Neural cell (in vitro differentiated cells): ENCODE data around the gene F11R. TPM values are rescaled to one million over a fixed set of nuclear protein-coding genes. Genes with fewer than 3 reads are reported as not detected.

Source experiments
- H2AFZ ChIP-seq: fragments of 200-600, 300-800 bp; sonication (generic), shearing (Covaris generic); 2 replicates; pipeline ENCODE4 v1.6.0; 2014; ENCODE audit warnings: low read depth, mild to moderate bottlenecking, antibody characterized with exemption, low read length, moderate library complexity
- H3F3A ChIP-seq: fragments of 200-600 bp; shearing (Covaris generic); 2 replicates; pipeline ENCODE4 v1.6.1; 2016; ENCODE audit warnings: mild to moderate bottlenecking, moderate library complexity, mixed read lengths, antibody characterized with exemption, low read length; ENCODE audit not compliant: insufficient read depth, poor library complexity, severe bottlenecking
- H3K27ac ChIP-seq: fragments of 200-600, 300-800 bp; sonication (generic), shearing (Covaris generic); 2 replicates; pipeline ENCODE4 v1.5.1; 2014; ENCODE audit warnings: mild to moderate bottlenecking, low read length, moderate library complexity
- H3K27me3 ChIP-seq: fragments of 300-800, 200-600 bp; sonication (generic), shearing (Covaris generic); 2 replicates; pipeline ENCODE4 v1.6.0; 2014; ENCODE audit warnings: mild to moderate bottlenecking, low read depth, low read length, moderate library complexity; ENCODE audit not compliant: insufficient read depth
- H3K36me3 ChIP-seq: fragments of 300-800, 200-600 bp; sonication (generic), shearing (Covaris generic); 2 replicates; pipeline ENCODE4 v1.5.1; 2014; ENCODE audit warnings: mild to moderate bottlenecking, antibody characterized with exemption, low read length, moderate library complexity; ENCODE audit not compliant: insufficient read depth
- H3K4me2 ChIP-seq: fragments of 300-800, 200-600 bp; sonication (generic), shearing (Covaris generic); 2 replicates; pipeline ENCODE4 v1.6.0; 2014; ENCODE audit warnings: mild to moderate bottlenecking, low read length
- H3K4me3 ChIP-seq: fragments of 300-800, 200-600 bp; sonication (generic), shearing (Covaris generic); 2 replicates; pipeline ENCODE4 v1.5.1; 2014; ENCODE audit warnings: mild to moderate bottlenecking, low read length, moderate library complexity
- H3K79me2 ChIP-seq: fragments of 200-600 bp; shearing (Covaris generic); replicated peaks from 2 replicates; pipeline ENCODE4 v1.6.0; 2014; ENCODE audit warnings: mild to moderate bottlenecking, low read length, moderate library complexity; ENCODE audit not compliant: insufficient read depth
- H3K9ac ChIP-seq: fragments of 300-800, 200-600 bp; sonication (generic), shearing (Covaris generic); 2 replicates; pipeline ENCODE4 v1.6.1; 2016; ENCODE audit warnings: mild to moderate bottlenecking, low read length, mixed read lengths
- H3K9me2 ChIP-seq: fragments of 200-600 bp; shearing (Covaris generic); 2 replicates; pipeline ENCODE4 v1.6.1; 2016; ENCODE audit warnings: mild to moderate bottlenecking, low read length, mixed read lengths; ENCODE audit not compliant: insufficient read depth
- H3K9me3 ChIP-seq: fragments of 200-600, 300-800 bp; sonication (generic), shearing (Covaris generic); 2 replicates; pipeline ENCODE4 v1.6.1; 2016; ENCODE audit warnings: mild to moderate bottlenecking, mixed run types, low read length, moderate library complexity, mixed read lengths
- H4K20me1 ChIP-seq: fragments of 200-600 bp; shearing (Covaris generic); 2 replicates; pipeline ENCODE4 v1.6.1; 2016; ENCODE audit warnings: mild to moderate bottlenecking, mixed run types; ENCODE audit not compliant: insufficient read depth
- CTCF ChIP-seq: fragments of 450-650 bp; IDR thresholded peaks from 2 replicates; pipeline ENCODE4 v1.5.1; 2014; ENCODE audit warnings: antibody characterized with exemption, mild to moderate bottlenecking, moderate library complexity; ENCODE audit not compliant: poor library complexity, severe bottlenecking
- EP300 ChIP-seq: fragments of 450-650 bp; conservative IDR thresholded peaks from 2 replicates; pipeline ENCODE4 v1.6.1; 2014; ENCODE audit warnings: antibody characterized with exemption, mild to moderate bottlenecking, moderate library complexity; ENCODE audit not compliant: poor library complexity, severe bottlenecking
- EZH2 ChIP-seq: fragments of 200-600, 300-800 bp; shearing (Covaris generic), sonication (generic); IDR thresholded peaks from 2 replicates; pipeline ENCODE4 v1.6.1; 2014; ENCODE audit warnings: antibody characterized with exemption, low read length, borderline replicate concordance, mild to moderate bottlenecking; ENCODE audit not compliant: insufficient read depth, poor library complexity, severe bottlenecking
- MXI1 ChIP-seq: fragments of 450-650 bp; conservative IDR thresholded peaks from 2 replicates; pipeline ENCODE4 v1.6.1; 2014; ENCODE audit warnings: antibody characterized with exemption, mild to moderate bottlenecking; ENCODE audit not compliant: poor library complexity, severe bottlenecking
- POLR2AphosphoS5 ChIP-seq: IDR thresholded peaks from 2 replicates; pipeline ENCODE4 v1.6.1; 2012
- RAD21 ChIP-seq: fragments of 450-650 bp; conservative IDR thresholded peaks from 2 replicates; pipeline ENCODE4 v1.6.1; 2014; ENCODE audit warnings: antibody characterized with exemption, mild to moderate bottlenecking, moderate library complexity
- REST ChIP-seq: IDR thresholded peaks from 2 replicates; pipeline ENCODE4 v1.6.1; 2012; ENCODE audit warnings: borderline replicate concordance
- SMC3 ChIP-seq: fragments of 450-650 bp; conservative IDR thresholded peaks from 2 replicates; pipeline ENCODE4 v1.6.1; 2014; ENCODE audit warnings: antibody characterized with exemption, mild to moderate bottlenecking, moderate library complexity; ENCODE audit not compliant: poor library complexity
- TAF1 ChIP-seq: IDR thresholded peaks from 2 replicates; pipeline ENCODE4 v1.6.1; 2012; ENCODE audit warnings: low read depth
- polyA plus RNA-seq: library from polyadenylated mRNA; depleted of rRNA; stranded (reverse); fragments of >200 nt; gene quantifications from 2 replicates; pipeline ENCODE4 v1.2.3, GENCODE V29; 2014

F11R gene
- polyA plus RNA-seq, 1 donor from 2014 or later: 7.3 TPM

GRCh38 chr1:160956966-160957365, 64.0 kb downstream of the F11R start:
- H3K36me3 ChIP-seq: no peaks in the 10 kb centered on the region

More at GRCh38 chr1:160956966-160957365, 64.0 kb downstream of the F11R start:
- Histone ChIP-seq H4K20me1 (no peaks in the 10 kb centered on the region), H3K79me2 (no peaks in the 10 kb centered on the region), H3K4me2 (no peak overlapping the region), H3K9me3 (no peaks in the 10 kb centered on the region), H3K27me3 (no peaks in the 10 kb centered on the region), H3K27ac (no peak overlapping the region), H3F3A (no peaks in the 10 kb centered on the region), H3K9me2 (no peaks in the 10 kb centered on the region), H3K9ac (no peak overlapping the region), H2AFZ (no peak overlapping the region), H3K4me3 (no peak overlapping the region)
- TF ChIP-seq CTCF (no peak), EZH2 (no peak), POLR2AphosphoS5 (no peak), TAF1 (no peak), RAD21 (no peak), SMC3 (no peak), EP300 (no peak), REST (no peak), MXI1 (no peak)
